CD4-positive, alpha-beta T cell treated with Interleukin-6 at 100 ng/mL for 8 hours (primary cell): ENCODE measurements around the gene LSS.

ENCODE experiments used
- DNase-seq: peaks from one replicate; pipeline ENCODE4 v3.0.0-alpha.2; 2020; ENCODE audit warnings: mixed read lengths, low spot score

LSS gene

DNA sequence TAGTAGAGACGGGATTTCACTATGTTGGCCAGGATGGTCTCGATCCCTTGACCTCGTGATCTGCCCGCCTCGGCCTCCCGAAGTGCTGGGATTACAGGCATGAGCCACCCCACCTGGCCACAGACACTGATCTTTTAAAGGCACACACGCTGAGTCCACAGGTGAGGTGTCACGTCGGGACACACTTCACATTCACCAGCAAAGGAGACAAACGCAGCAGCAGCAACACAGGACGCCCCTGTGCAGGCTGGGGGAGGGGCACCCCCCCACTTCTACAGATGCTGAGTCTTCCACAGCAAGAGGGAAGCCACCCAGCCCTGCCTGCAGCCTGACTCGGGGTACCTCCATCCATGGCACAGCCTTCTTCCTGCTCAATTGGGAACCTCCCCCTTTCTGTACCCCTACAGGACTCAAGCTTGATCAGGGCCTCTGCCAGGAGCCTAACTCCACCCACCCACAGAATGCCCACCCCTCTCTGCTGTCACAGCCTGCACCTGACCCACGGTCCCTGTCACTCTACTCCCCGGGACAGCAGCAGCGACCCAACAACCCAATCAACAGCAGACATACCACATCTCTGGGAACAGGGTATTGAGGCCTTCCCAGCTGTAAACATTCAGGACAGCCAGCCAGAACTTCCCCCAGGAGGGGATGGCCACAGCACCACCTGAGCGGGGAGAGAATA is 9.5 kb downstream of the LSS start:
- DNase-seq = no peak

DNA sequence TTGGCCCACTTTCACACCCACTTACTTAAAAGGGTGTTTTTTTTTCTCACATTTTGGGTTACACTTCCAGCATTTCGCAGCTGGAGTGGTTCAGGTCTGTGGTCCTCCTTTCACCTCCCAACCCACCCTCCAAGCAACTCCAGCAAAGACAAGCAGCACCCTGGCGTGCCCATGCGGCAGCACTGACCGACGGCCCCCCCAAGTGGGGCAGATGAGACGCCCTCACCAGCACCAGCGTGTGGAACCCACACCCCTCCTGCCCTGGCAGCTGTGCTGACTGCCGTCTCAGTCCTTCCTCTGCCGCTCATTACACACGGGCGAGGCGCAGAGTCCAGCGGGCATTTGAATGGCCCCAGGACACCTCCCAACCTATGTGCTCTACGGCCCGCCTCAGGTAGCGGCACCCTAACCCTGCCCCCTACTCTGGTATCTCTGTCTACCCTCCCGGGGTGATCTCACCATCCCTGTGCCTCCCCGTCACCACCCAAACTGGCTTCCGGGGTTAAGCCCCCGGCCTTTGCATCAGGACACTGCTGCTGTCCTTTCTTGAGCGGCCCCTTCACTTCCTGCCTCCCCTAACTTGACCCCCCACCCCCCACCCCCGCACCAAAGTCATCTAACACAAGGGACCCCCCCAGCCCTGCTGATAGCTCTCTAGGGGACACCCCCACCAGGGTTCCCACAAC is 10.9 kb downstream of the LSS start:
- no peak for DNase-seq

DNA sequence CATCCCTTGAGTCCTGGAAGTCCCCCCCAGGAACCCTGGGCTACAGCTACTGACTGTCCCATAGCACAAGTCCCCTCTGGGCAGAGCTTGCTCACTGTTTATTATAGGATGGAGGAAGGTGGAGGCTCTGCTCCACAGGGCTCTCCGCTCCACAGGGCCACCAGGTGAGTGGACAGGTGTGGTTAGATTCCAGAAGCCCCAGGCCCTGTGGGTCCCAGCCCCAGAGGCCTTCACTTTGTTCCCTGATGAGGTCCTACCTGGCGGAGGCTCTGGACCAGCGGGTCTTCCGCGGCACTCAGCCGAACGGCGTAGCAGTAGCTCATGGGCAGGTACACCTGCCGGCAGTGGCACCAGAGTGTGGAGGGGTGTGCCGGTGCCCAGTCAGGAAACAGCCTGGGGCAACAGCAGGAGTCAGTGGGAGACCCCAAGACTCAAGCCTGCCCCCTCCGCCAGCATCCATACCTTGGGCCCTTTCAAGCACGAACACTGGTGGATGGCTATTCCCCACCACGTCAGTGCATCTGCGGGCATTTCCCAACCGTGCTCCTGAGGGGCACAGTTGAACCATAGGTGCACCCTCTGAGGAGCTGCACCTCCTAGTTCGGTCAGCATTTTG is 12.3 kb downstream of the LSS start:
- DNase-seq = no peak

DNA sequence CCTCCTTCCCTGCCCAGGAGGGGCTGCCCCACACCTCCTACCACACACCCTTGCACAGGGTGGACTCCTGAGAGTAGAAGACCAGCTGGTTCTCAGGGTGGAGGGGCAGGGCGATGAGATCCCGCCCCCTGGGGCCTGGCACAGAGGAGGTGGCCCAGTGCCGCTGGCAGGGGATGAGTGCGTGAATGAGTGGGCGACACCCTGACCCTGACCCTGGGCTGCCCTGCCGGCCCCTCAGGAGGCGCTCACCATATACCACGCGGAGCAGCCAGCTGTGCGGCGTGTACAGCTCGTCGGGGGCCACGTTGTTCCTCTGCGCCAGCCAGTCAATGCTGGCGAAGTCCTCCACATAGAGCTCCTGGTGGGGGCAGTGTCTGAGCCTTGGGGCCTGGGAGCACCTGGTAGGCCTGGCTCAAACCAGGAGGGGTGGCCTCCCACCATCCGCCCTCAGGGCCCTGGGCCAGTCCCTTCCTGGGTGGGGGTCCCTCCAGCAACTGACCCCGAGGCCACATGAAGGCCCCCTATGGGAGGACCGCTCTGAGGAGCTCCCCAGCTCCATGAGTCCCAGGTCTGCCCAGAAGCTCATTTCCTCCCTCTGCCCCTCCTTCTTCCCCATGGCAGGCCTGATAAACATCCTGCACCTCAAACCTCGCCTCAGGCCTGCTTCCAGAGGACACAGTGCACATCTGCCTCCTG is 13.0 kb downstream of the LSS start:
- DNase-seq = no peak

DNA sequence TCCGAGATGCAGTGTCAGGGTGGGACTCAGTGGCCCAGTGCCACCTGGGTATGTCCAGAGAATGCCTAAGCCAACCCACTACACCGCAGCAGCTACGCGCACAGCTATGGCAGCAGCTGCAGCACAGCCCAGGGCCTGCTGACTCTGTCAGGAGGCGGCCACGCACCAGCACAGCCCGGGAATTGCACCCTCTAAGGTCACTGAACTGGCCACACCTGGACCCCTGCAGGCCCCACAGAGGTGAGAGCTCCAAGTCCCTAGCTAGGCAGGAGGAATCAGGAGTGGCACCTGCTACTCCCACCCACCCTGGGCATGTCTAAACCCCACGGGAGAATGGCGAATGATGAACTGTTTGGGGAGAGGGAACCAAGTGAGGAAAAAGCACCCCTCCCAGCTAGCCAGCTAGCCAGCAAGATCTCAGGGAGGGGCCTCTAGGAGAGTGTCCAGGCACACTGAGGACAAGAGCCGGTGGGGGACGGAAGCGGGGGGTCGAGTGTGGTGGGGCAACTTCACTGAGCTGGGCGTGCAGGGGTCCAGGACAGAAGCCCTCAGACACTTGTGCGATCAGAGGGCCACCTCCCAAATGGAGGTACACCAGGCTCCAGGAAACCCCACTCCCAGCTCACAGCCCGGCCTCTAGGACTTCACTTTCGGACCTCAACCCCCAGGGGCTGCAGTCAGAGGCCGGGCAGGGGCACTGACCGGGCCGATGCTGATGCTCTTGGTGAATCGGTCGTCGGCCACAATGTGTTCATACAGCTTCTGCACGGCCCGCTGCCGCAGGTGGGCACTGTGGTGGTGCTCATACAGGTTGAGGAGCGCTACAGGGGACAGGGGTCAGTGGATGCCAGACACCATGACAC is 13.9 kb downstream of the LSS start:
- DNase-seq = no peak

DNA sequence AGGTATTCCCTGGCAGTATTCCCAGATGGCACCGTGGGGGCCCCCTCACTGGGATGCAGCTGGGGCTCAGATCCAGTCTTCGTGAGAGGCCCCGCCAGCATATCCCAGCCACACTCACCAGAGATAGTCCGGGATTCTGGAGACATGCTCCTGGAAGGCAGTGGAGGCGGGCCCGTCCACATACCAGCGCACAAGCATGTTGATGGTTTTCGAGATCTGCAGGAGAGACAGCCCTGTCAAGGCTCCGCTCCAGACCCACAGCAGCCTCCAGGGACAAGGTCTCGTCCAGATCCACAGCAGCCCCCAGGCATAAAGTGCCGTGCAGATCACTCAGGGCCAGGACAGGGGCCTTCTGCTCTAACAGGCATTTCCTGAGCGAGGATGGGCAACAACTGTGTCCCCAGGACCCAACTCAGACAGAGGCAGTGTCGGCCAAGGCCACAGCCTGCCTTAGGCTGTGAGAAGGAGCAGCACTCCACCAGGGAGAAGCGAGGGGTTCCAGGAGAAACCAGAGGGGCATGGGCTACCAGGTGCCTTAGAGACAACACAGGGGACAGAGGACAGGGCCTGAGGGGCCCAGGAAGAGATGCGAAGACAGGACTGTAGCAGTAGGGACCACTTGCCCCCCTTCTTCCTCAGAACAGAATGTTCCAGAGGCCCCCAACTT is 14.8 kb downstream of the LSS start:
- DNase-seq = no peak

DNA sequence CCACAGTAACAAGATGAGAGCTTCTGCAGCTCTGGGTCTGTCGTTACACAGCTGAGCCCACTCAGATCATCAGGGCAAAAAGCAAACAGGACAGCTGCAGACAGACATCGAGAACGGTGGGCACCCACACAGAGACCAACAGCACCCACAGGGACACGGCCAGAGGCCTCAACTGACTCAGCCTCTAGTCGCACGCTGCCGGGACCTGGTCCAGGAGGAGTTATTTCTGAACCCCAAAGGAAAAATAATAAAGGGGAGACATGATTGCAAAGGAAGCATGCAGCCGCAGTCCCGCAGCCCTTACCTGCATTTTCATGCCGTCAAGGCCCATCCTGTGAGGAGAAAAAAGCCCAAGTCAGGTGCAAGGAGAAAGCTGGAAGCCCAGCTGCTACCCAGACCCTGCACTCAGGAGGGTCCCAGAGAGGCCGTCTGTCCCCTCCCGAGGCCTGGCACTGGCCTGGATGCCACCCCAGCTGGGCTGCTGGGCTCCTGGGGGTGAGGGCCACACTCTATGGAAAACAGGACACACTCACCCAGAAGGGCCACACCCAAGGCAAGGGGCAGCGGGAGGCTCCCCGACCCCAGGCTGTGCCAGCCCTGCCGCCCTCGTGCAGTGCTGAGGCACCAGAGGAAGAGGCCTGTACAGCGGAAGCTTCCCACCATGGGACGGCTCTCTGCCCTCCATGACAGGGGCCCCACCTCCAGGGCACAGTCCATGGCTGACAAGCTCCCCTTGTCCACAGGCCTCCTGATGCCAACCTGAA is 15.7 kb downstream of the LSS start:
- no peak for DNase-seq

DNA sequence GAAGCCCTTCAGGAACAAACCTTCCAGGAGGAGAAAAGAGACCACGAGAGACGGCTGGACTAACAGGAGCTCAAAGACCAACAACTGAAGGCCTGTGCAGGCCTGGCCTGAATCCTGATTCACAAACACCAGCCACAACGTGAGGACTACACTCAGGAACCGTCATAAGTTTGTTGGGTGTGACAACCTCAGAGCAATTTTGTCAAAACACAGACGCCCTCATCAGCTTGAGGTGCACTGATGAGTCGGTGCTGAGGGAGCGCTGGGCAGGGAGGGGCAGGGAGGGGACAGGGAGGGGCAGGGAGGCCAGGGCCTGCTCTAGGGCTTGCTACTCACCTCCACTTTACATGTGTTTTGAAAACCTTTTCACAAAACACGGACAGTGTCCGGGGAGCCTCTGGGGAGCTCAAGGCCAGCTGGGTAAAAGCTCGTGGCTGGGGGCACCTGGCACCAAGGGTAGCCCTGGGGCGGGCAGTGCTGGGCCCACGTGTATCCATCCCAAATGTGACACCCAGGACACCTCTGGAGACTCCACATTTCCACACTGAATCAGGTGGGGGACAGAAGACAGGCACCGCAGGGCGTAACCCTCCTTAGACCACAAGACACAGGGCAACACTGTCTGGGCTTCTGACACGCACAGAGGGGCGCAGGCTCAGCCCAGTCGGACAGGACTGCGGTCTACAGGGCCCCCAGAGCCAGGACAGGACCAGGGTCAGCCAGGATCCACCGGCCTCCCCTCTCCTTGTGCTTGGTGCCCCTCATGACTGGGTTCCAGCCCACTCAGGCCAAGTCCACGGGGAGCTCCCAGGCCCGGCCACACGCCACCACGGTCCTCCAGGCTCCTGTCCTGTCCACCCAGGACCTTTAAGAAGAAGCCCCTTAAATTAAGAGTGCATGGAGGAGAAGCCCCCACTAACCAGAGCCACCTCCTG is 16.5 kb downstream of the LSS start:
- DNase-seq = no peak

DNA sequence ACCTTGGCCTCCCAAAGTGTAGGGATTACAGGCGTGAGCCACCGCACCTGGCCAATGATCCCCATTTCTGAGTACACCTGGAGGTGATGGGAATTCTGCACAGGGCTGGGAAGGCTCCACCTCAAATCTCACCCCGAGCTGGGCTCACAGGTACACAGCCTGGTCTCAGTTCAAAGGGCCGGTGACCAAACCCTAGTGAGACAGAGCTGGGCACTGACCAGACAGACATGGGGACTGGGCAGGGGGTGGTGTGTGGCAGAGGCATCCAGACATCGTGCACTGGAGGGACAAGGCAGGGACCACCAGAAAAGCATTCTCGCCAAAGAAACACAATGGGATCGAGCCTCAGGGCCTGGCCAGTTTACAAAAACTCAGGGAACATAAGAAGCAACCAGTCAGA is 17.2 kb downstream of the LSS start:
- no peak for DNase-seq

DNA sequence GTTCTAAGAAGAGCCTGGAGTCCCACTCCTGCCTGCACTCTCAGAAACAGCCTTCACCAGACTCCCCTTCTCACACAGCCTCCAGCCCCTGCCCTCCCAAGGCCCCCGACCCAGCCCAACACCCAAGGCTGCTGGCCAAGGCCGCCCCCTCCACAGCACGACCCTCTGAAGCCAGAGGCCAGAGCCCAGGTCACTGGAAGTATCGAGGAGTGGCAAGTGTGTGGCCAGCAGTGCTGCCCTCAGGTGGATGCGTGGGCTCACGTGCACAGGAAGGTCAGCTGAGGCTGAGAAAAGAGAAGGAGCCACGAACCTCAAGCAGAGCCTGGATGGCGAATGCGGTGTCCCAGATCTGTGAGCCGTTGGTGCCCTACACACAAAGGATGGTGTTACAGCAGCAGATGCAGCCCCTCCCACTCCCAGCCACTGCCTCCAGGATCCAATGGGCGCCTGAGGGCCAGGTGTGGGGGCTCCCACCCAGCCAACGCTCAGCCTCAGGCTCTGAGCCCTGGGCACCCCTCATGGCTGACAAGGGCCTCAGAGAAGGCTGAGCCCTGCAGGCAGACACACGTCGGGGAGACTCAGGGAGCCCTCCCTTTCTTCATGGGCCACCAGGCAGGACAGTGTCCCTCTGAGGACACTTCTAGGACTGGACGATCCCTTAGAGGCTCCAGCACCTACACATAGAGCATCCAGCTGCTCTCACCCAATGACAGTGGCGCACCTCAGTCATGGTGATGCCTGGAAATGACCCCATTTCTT is 18.0 kb downstream of the LSS start:
- DNase-seq = no peak

DNA sequence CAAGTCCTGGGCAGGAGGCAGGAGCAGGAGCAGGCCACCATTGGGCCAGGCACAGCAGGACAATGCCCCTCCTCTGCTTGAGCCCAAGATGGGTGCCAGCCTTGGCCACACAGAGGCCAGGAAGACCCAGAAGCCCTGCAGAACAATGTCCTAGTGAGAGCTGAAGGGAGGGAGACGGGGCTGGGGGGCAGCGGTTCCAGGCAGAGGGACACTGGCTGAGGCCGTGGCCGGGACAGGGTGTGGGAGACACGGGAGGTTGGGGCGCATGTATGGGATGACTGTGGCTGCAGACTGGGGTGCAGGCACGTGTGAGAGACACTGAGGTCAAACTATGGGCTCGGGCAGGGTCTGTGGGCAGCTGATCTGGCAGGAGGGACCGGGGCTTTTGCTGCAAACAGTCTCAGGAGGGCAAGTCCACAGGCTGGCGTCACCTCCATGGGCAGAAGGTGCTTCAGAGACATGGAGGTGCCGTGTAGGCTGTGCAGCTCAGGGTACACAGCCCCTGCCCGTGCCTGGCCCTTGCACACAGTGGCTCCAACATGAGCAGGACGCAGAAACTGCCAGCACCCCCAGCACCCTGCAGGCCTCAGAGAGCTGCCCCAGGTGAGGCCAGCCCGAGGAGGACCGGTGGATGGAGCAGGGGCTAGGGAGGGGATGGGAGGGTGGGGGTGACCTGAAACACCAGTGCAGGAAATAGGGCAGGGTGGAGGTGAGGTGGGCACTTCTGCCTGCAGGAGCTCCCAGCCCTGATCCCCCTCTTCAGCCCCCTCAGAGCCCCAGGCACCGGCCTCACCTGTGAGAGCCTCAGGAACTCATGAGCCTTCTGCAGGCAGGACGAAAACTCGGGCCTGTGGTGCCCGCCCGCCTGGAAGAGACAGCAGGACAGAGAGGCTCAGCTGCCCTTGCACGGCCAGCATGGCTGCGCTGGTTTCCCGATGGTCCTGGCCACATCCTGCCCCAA is 19.5 kb downstream of the LSS start:
- no peak for DNase-seq

DNA sequence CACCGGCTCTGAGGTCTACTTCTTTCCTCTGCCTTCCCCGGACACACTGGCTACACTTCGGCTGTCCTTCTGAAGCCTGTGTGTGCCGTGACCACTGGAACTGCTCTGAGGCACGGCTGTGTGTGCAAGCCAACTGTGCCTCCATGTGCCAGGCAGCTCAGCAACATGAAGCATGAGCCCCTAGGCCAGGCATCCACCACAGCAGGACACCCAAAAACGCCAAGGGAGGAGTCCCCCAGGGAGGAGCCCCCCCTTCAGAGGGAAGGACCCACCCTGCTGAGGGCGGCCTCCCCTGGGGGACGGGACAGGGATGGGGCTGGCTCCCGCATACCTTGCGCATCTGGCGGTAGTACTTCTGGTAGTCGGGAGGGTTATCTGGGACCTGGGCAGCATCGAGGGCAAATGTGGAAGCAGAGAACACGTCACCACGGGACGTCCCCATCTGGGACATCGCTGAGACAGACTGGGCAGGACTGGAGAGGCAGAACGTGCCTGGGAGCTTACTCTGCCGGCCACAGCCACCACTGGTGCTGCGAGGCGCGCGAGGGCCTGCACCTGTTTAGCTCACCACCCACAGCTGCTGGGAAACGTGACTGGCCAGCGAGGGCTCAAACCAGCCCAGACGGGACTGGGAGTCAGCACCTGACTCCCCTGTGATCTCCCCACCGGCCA is 20.5 kb downstream of the LSS start:
- no peak for DNase-seq

DNA sequence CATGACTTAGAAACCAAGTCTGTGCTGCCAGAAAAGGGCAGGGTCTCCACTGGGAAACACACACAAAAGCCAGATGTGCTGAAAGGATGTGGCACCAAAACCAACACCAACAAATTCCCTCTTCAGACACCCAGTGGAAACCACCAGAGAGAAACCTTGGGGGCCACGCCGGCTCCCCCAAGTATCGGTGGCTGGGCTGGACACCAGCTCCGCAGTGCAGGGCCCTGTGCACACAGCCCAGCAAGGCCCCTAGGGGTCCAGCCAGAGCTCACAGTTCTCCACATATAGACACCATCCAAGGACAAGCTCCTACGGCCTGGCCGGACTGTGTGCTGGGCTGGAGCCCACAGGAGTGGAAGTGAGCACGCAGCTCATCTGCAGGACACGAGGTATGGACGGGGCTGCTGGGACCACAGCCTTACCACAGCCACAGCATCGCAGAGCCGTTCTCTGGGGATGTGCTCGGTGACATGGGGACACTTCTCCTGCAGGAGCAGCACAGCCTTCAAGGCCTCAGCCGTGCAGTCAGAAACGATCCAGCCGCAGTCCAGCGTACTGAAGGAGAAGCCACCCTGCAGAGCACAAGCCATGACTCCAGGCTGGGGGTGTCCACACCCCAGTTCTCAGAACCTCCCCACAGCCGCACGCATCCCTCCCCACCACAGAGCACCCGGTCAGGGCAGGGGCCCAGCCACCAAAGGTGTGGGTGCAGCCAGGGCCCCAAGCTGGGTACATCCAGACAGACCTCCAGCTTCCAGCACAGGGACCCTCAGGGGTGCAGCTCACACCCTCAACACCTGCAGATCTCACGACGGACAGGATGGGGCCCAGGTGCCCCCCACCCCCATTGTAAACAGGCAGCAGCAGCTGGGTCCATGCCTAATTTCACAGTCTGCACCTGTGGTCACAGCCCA is 21.3 kb downstream of the LSS start:
- DNase-seq = no peak

DNA sequence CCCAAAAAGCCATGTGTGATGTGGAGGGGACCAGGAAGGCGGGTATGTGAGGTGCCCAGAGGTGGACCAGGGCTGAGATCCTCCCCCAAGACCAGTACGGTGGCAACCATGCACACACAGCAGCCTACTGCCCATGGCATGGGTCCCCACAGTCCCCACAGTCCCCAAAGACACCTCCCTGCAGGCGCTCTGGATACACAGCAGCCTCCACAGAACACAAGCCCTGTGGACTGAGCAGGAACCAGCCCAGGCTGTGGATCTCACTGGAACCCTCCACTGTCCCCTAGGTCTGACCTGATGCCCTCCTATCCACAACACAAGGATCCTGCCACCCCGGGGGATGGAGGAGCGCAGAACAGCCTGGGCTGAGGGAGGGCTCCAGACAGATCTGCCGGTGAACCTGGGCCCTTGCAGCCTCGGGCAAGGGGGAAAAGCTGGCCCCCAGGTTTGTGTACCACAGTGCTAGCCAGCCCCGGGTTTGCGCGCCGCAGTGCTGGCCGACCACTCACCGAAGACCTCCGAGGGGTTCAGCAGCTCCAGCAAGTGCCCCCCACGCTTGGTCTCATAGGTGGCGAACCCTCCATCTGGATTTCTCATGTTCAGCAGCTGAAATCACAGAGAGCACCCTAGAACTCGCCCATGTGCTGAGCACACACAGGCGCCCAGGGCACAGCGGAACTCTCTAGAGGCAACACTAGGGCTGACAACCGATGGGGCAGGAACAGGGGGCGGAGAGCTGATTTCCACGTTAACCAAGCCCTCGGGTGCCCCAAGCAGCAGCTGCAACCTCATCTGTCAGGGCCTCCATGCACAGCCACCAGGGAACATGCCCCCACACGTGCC is 22.2 kb downstream of the LSS start:
- DNase-seq = no peak

DNA sequence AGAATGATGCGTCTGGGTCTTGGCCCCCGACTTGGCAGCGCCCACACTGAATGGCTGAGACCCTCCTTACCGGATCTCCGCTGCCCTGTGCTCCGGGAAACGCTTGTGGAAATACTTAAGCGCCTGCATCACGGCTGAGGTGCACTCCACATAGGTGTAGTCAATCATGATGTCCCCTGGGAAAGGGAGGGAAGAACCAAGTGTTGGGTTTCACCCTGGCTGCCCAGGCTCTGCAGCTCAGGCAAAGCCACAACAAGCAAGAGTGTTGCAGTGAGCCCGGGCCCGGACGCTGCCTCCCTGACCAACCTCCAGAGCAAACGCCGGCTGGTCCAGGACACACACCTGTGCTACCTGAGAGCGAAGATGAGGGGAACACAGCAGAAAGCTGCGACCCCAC is 22.8 kb downstream of the LSS start:
- DNase-seq = no peak
